ENCODE results near the gene C12orf57. TPM values are rescaled to one million over a fixed set of nuclear protein-coding genes. Genes with fewer than 3 reads are reported as not detected.
A peak's percentile ranks its signal among the peaks of the same experiment; 100 is the strongest.

The C12orf57 gene
- total and polyA plus RNA-seq, 9 of the 15 experiments (the other 6 are each of a cell fraction or from before 2014, with no cell fraction given), result 26.7 to 191 (median 107) TPM

DNA sequence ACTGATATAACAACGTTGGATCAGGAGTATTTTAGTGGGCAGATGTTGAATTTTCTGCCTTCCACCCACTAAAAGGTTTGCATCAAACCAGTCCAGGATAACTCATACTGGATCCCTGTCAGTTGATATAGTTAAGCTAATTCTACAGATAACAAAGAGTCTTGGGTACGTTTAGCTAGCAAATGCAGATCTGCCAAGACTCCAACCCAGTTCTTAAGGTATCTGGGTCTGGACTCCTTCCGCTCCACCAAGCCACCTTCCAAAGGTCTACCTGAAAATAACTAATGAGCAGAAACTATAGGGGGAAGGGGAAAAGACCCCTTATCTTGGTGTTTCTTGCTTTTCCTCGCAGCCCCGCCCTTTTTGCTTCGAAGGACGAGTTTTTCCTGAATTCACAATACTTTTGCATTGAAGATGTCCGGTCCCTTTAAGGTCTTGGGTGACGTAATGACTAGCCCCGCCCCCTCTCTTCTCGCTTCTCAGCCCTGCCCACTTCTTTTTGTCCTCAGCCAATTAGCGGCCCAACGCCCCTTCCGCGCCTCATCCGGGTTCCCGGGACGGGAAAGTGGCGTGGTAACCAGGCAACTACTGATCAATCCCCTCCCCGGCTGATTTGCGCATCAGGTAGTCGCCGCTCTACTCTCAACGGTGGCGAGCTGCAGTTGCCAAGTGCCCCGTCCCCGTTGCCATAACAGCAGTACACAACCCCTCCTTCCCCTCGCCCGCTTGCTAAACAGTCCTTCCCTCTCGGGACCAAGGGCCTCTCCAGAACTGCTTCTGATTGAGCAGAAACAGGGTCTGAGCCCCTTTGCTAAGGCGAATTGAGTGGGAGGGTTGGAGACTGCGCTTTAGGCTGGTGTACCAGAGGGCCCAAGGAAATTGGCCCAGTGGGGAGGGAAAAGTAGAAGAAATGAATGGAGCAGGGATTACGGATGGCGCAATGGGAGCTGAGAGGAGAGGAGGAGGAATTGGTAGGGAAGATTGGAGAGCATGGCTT, 39.2 kb upstream of the C12orf57 start, which contains the start of gene LRRC23:
LRRC23 (plus strand) TSS at position 543 of the 997 bp plus-strand sequence. CDS start 812 bp downstream, outside the sequence.
- FAIRE-seq, result peak; percentile 96
- Histone ChIP-seq H2AFZ (ENCODE audit: low read depth, low read length) (peak within 1 kb of the TSS; percentile 98), H4K20me1 (replicated peaks; ENCODE audit: control insufficient read depth, insufficient read depth, low read length) (no peaks in the 10 kb centered on the region), H3K9me3 (replicated peaks; ENCODE audit: control insufficient read depth, insufficient read depth, low read depth, low read length) (no peaks in the 10 kb centered on the region; the same call in 1 of the 2 replicates), H3K9ac (ENCODE audit: insufficient read depth in 1 of 2, low read depth in 2 of 2, low read length in 2 of 2) (peak within 1 kb of the TSS; percentile 79 to 85), H3K4me1 (replicated peaks in 1 of 2; ENCODE audit: control insufficient read depth in 2 of 2, insufficient read depth in 2 of 2, low read length in 2 of 2) (peaks cover 13 to 21% of the 10 kb centered on the region in 2 experiments), H3K27me3 (ENCODE audit: control insufficient read depth in 2 of 2, insufficient read depth in 2 of 2, low read length in 2 of 2) (no peaks in the 10 kb centered on the region), H3K27ac (ENCODE audit: extremely low read depth, low read depth, low read length) (peak within 1 kb of the TSS; percentile 83), H3K4me2 (ENCODE audit: insufficient read depth, low read length) (peak within 1 kb of the TSS; percentile 96), H3K4me3 (peak within 1 kb of the TSS; percentile 68), H3K79me2 (ENCODE audit: control insufficient read depth, insufficient read depth, low read length) (no peaks in the 10 kb centered on the region), H3K9me1 (ENCODE audit: control insufficient read depth, insufficient read depth, low read length) (no peaks in the 10 kb centered on the region), H3K36me3 (ENCODE audit: control insufficient read depth, insufficient read depth, low read length) (no peaks in the 10 kb centered on the region)
- peak; percentile 97 for ATAC-seq
- TSS peak; percentile 69 for BruUV-seq (replicated peaks)
- POLR2A ChIA-PET, result interaction anchor here (0.6 to 1.5 kb wide), 4 partner anchors 35 to 44 kb away, joined by 3 to 6 read pairs (median 3); no protein-coding TSS in a partner anchor
- in situ Hi-C loops (cut with MboI) (no loop called here), intact Hi-C loops (cut with micrococcal nuclease) (no loop called here)
- WGBS (ENCODE audit: insufficient coverage, low coverage, missing lambda C conversion rate), result 5% methylated on average over 31 of the region's 34 CpGs
- peak; percentile 80 to 95 (median 84) for DNase-seq (ENCODE audit: extremely low read depth in 1 of 4, low spot score in 3 of 4)
- CTCF ChIA-PET (ENCODE audit: low intra/inter-chr PET ratio), result no interaction called here
- TF ChIP-seq RBFOX2 (IDR thresholded peaks at IDR 0.05; ENCODE audit: low read depth, low read length) (peak; percentile 51), MYNN (IDR thresholded peaks at IDR 0.05) (no peak), MYNN (CRISPR knock-in tag; IDR thresholded peaks at IDR 0.05) (no peak), RBM22 (IDR thresholded peaks at IDR 0.05; ENCODE audit: low read depth, low read length, poor library complexity, severe bottlenecking) (no peak), ELF1 (tag; IDR thresholded peaks at IDR 0.05) (peak; percentile 47; the same call in 1 of the 2 replicates), PHF20 (IDR thresholded peaks at IDR 0.05; ENCODE audit: partially characterized antibody) (peak; percentile 13), FOXJ3 (CRISPR knock-in tag; IDR thresholded peaks at IDR 0.05) (peak; percentile 49; the same call in 1 of the 2 replicates), CHD4 (IDR thresholded peaks at IDR 0.05; ENCODE audit: insufficient read depth, insufficient replicate concordance, low read depth, low read length, poor library complexity, severe bottlenecking) (no peak), MEIS2 (IDR thresholded peaks at IDR 0.05; ENCODE audit: partially characterized antibody) (no peak), EP300 (IDR thresholded peaks at IDR 0.05; ENCODE audit: low read length) (no peak), RBM14 (IDR thresholded peaks at IDR 0.05; ENCODE audit: borderline replicate concordance, insufficient read depth, low read depth, low read length) (no peak), HDAC2 (IDR thresholded peaks at IDR 0.05) (no peak), SOX6 (IDR thresholded peaks at IDR 0.05) (no peak), ESRRB (CRISPR knock-in tag; IDR thresholded peaks at IDR 0.05; ENCODE audit: borderline replicate concordance) (no peak), MCM7 (IDR thresholded peaks at IDR 0.05) (no peak), SP1 (CRISPR knock-in tag; IDR thresholded peaks at IDR 0.05) (peak; percentile 65; the same call in 1 of the 2 replicates), ZNF696 (CRISPR knock-in tag; conservative IDR thresholded peaks at IDR 0.05) (no peak), HDAC8 (tag; IDR thresholded peaks at IDR 0.05) (no peak)
- TF ChIP-seq, protein P1, sequence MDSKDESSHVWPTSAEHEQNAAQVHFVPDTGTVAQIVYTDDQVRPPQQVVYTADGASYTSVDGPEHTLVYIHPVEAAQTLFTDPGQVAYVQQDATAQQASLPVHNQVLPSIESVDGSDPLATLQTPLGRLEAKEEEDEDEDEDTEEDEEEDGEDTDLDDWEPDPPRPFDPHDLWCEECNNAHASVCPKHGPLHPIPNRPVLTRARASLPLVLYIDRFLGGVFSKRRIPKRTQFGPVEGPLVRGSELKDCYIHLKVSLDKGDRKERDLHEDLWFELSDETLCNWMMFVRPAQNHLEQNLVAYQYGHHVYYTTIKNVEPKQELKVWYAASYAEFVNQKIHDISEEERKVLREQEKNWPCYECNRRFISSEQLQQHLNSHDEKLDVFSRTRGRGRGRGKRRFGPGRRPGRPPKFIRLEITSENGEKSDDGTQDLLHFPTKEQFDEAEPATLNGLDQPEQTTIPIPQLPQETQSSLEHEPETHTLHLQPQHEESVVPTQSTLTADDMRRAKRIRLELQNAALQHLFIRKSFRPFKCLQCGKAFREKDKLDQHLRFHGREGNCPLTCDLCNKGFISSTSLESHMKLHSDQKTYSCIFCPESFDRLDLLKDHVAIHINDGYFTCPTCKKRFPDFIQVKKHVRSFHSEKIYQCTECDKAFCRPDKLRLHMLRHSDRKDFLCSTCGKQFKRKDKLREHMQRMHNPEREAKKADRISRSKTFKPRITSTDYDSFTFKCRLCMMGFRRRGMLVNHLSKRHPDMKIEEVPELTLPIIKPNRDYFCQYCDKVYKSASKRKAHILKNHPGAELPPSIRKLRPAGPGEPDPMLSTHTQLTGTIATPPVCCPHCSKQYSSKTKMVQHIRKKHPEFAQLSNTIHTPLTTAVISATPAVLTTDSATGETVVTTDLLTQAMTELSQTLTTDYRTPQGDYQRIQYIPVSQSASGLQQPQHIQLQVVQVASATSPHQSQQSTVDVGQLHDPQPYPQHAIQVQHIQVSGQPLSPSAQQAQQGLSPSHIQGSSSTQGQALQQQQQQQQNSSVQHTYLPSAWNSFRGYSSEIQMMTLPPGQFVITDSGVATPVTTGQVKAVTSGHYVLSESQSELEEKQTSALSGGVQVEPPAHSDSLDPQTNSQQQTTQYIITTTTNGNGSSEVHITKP (IDR thresholded peaks at IDR 0.05; ENCODE audit: partially characterized antibody), result no peak
